ENCODE measurements around the gene FIGNL1. TPM values are rescaled to one million over a fixed set of nuclear protein-coding genes. Genes with fewer than 3 reads are reported as not detected.

The FIGNL1 gene
- total RNA-seq, 1 donor from 2014 or later, result 10.0 TPM

DNA sequence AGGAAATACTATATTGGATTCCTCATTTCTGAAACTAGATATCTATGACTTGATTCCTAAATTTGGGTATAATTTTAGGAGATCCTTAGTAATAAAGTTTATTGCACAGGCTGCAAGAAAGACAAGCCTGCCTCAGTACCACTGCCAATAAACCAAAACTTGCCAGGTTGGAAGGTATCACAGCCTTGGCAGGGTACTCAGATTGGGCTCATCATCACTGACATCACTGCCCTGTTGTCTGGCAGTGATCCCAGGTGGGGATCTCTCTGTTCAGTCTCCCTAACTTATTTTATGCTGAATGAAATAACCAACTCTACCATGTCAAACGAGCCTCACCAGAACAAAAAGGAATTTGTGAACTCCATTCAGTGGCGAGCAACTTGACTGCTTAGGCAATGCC, 18.8 kb downstream of the FIGNL1 start:
- no peak for DNase-seq (ENCODE audit: low read depth)
- Mint-ChIP-seq H3K9me3 (ENCODE audit: unreplicated experiment) (no peaks in the 10 kb centered on the region), H3K4me3 (ENCODE audit: unreplicated experiment) (no peak overlapping the region), H3K4me1 (ENCODE audit: low read depth, unreplicated experiment) (peaks cover 6% of the 10 kb centered on the region), H3K27ac (ENCODE audit: unreplicated experiment) (no peak overlapping the region), H3K36me3 (ENCODE audit: low read depth, unreplicated experiment) (no peaks in the 10 kb centered on the region), H3K27me3 (ENCODE audit: low read depth, unreplicated experiment) (peaks cover 4% of the 10 kb centered on the region)
- Histone ChIP-seq H3K4me1 (ENCODE audit: insufficient read depth, low read length) (peaks cover 7% of the 10 kb centered on the region), H2AFZ (ENCODE audit: low read depth, low read length) (no peak overlapping the region), H3K4me2 (ENCODE audit: low read length) (no peak overlapping the region), H3K4me3 (ENCODE audit: insufficient read depth, low read depth, low read length) (no peak overlapping the region), H4K20me1 (ENCODE audit: insufficient read depth, low read length) (no peaks in the 10 kb centered on the region), H3K36me3 (ENCODE audit: insufficient read depth, low read length) (no peaks in the 10 kb centered on the region), H3K27me3 (ENCODE audit: insufficient read depth, low read length) (no peaks in the 10 kb centered on the region), H3K27ac (ENCODE audit: low read depth, low read length) (no peak overlapping the region), H3K79me2 (ENCODE audit: insufficient read depth, low read length) (no peaks in the 10 kb centered on the region), H3K9me3 (ENCODE audit: insufficient read depth, low read depth, low read length) (no peaks in the 10 kb centered on the region), H3K9ac (ENCODE audit: low read length) (no peak overlapping the region)
- TF ChIP-seq, protein P1, sequence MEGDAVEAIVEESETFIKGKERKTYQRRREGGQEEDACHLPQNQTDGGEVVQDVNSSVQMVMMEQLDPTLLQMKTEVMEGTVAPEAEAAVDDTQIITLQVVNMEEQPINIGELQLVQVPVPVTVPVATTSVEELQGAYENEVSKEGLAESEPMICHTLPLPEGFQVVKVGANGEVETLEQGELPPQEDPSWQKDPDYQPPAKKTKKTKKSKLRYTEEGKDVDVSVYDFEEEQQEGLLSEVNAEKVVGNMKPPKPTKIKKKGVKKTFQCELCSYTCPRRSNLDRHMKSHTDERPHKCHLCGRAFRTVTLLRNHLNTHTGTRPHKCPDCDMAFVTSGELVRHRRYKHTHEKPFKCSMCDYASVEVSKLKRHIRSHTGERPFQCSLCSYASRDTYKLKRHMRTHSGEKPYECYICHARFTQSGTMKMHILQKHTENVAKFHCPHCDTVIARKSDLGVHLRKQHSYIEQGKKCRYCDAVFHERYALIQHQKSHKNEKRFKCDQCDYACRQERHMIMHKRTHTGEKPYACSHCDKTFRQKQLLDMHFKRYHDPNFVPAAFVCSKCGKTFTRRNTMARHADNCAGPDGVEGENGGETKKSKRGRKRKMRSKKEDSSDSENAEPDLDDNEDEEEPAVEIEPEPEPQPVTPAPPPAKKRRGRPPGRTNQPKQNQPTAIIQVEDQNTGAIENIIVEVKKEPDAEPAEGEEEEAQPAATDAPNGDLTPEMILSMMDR (IDR thresholded peaks at IDR 0.05; ENCODE audit: insufficient read depth, low read depth, low read length), result no peak
- no peak for TF ChIP-seq EZH2 (IDR thresholded peaks at IDR 0.05; ENCODE audit: insufficient read depth, low read length)
- FAIRE-seq, result no peak

DNA sequence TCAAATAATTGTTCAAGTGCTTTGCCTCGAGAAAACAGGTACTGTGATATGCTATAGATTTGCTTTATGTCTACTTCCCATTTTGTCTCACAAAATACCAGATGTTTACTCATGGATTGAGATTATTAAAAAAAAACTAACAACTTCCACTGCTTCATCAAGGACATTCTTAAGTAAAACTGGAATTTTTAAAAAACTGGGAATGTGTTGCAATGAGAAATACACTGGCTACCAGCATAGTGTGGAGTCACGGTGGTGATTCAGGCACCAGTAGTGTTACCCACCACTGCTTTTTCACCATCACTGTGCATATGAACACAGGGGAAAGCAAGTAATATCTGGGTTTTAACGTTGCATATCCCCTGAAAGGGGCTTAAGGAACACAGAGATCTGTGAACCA, 21.2 kb downstream of the FIGNL1 start:
- no peak overlapping the region for H3K4me2 ChIP-seq (ENCODE audit: low read length)
- H3K27ac Mint-ChIP-seq (ENCODE audit: unreplicated experiment), result no peak overlapping the region
- H4K20me1 ChIP-seq (ENCODE audit: insufficient read depth, low read length), result no peaks in the 10 kb centered on the region
- no peak overlapping the region for H3K4me3 Mint-ChIP-seq (ENCODE audit: unreplicated experiment)
- H3K4me1 ChIP-seq (ENCODE audit: insufficient read depth, low read length), result no peaks in the 10 kb centered on the region
- no peaks in the 10 kb centered on the region for H3K9me3 ChIP-seq (ENCODE audit: insufficient read depth, low read depth, low read length)
- peaks cover 4% of the 10 kb centered on the region for H3K9me3 Mint-ChIP-seq (ENCODE audit: unreplicated experiment)
- H3K79me2 ChIP-seq (ENCODE audit: insufficient read depth, low read length), result no peaks in the 10 kb centered on the region
- DNase-seq (ENCODE audit: low read depth) (no peak), FAIRE-seq (no peak)
- TF ChIP-seq, protein P1 (IDR thresholded peaks at IDR 0.05; ENCODE audit: insufficient read depth, low read depth, low read length), result no peak
- TF ChIP-seq EZH2 (IDR thresholded peaks at IDR 0.05; ENCODE audit: insufficient read depth, low read length), result no peak
- H3K36me3 Mint-ChIP-seq (ENCODE audit: low read depth, unreplicated experiment), result no peaks in the 10 kb centered on the region
- H3K36me3 ChIP-seq (ENCODE audit: insufficient read depth, low read length), result no peaks in the 10 kb centered on the region
- peaks cover 7% of the 10 kb centered on the region for H3K27me3 Mint-ChIP-seq (ENCODE audit: low read depth, unreplicated experiment)
- H3K4me3 ChIP-seq (ENCODE audit: insufficient read depth, low read depth, low read length), result no peak overlapping the region
- H3K27ac ChIP-seq (ENCODE audit: low read depth, low read length), result no peak overlapping the region
- no peak overlapping the region for H3K9ac ChIP-seq (ENCODE audit: low read length)
- H3K4me1 Mint-ChIP-seq (ENCODE audit: low read depth, unreplicated experiment), result no peaks in the 10 kb centered on the region
- no peak overlapping the region for H2AFZ ChIP-seq (ENCODE audit: low read depth, low read length)
- no peaks in the 10 kb centered on the region for H3K27me3 ChIP-seq (ENCODE audit: insufficient read depth, low read length)

DNA sequence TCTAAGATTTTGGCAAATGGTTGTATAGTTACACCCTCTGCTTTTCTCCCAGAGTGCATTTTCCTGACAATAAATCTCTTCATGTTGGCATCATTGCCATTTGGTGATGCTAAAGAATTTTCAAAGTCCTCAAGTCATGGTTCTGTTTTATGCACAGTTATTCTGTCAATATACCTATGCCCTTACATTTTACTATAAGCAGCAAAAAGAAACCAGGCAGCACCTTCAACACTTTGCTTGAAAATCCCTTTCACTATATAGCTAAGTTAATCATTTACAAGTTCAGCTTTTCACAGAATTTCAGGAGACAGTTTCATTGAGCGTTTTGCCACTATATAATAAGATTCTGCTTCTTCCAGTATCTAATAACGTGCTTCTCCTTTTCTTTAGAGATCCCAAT, 22.6 kb downstream of the FIGNL1 start:
- no peaks in the 10 kb centered on the region for H3K36me3 ChIP-seq (ENCODE audit: insufficient read depth, low read length)
- no peaks in the 10 kb centered on the region for H3K9me3 ChIP-seq (ENCODE audit: insufficient read depth, low read depth, low read length)
- H3K4me3 Mint-ChIP-seq (ENCODE audit: unreplicated experiment), result no peak overlapping the region
- FAIRE-seq (no peak), DNase-seq (ENCODE audit: low read depth) (no peak)
- H3K4me3 ChIP-seq (ENCODE audit: insufficient read depth, low read depth, low read length), result no peak overlapping the region
- no peaks in the 10 kb centered on the region for H3K36me3 Mint-ChIP-seq (ENCODE audit: low read depth, unreplicated experiment)
- no peaks in the 10 kb centered on the region for H3K4me1 ChIP-seq (ENCODE audit: insufficient read depth, low read length)
- no peak overlapping the region for H2AFZ ChIP-seq (ENCODE audit: low read depth, low read length)
- peaks cover 8% of the 10 kb centered on the region for H3K27me3 Mint-ChIP-seq (ENCODE audit: low read depth, unreplicated experiment)
- H3K79me2 ChIP-seq (ENCODE audit: insufficient read depth, low read length), result no peaks in the 10 kb centered on the region
- H3K9ac ChIP-seq (ENCODE audit: low read length), result no peak overlapping the region
- peaks cover 4% of the 10 kb centered on the region for H3K9me3 Mint-ChIP-seq (ENCODE audit: unreplicated experiment)
- no peak overlapping the region for H3K4me2 ChIP-seq (ENCODE audit: low read length)
- H3K27ac Mint-ChIP-seq (ENCODE audit: unreplicated experiment), result no peak overlapping the region
- no peaks in the 10 kb centered on the region for H3K27me3 ChIP-seq (ENCODE audit: insufficient read depth, low read length)
- no peaks in the 10 kb centered on the region for H4K20me1 ChIP-seq (ENCODE audit: insufficient read depth, low read length)
- no peak overlapping the region for H3K27ac ChIP-seq (ENCODE audit: low read depth, low read length)
- H3K4me1 Mint-ChIP-seq (ENCODE audit: low read depth, unreplicated experiment), result no peaks in the 10 kb centered on the region
- no peak for TF ChIP-seq EZH2 (IDR thresholded peaks at IDR 0.05; ENCODE audit: insufficient read depth, low read length)
- TF ChIP-seq, protein P1 (IDR thresholded peaks at IDR 0.05; ENCODE audit: insufficient read depth, low read depth, low read length), result no peak

Measured in astrocyte (in vitro differentiated cells and primary cell).